Stimulated activated CD8-positive, alpha-beta memory T cell treated with anti-CD3 and anti-CD28 coated beads, Interleukin-7, amount 100 ng/mL, for 1 hour (primary cell): ENCODE results near the gene PRKAR1B.

Experiments
- DNase-seq, 2 donors: peaks; one replicate each; pipeline ENCODE4 v3.0.0-alpha.2; 2020; ENCODE audit warnings: low read depth in 2 of 2

Gene PRKAR1B

GRCh38 chr7:739983-740942, 13.2 kb upstream of the PRKAR1B start:
- DNase-seq, result no peak

DNA sequence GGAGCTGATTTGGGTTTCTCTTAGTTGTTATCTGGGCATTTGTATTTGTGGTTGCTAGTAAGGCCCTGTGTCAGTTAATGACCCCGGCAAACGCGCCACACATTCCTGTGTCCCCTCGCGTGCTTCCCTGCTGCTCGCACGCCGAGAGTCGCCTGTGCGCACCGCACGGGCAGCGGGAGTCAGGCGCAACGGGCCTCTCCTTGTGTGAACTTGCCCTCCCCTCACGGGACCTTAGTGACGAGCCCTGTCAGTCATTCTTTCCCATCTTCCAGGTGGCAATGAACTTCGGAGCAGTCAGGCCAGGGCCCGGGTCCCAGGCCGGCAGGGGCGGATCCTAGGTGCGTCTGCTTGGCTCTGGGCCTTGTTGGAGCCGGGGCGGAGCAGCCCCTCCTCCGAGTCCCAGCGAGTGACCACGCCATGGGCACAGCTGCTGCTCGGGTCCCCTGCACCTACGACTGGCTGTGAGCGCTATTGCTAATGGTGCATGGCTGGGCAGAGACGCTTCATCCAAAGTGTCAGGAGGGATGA, 12.4 kb upstream of the PRKAR1B start:
- no peak for DNase-seq

- no peak for DNase-seq
Measured at GRCh38 chr7:738723-739454, 11.8 kb upstream of the PRKAR1B start.

- DNase-seq, result no peak
Measured at GRCh38 chr7:738241-738640, 11.2 kb upstream of the PRKAR1B start.

DNA sequence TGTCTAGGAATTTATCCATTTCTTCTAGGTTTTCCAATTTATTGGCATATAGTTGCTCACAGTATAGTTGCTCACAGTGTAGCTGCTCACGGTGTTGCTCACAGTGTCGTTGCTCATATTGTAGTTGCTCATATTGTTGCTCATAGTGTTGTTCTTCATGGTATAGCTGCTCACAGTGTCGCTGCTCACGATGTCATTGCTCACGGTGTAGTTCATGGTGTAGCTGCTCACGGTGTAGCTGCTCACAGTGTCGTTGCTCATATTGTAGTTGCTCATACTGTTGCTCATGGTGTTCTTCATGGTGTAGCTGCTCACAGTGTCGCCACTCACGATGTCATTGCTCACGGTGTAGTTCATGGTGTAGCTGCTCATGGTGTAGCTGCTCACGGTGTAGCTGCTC, 7.7 kb upstream of the PRKAR1B start:
- DNase-seq, result no peak

GRCh38 chr7:734214-734613, 7.1 kb upstream of the PRKAR1B start:
- no peak for DNase-seq

DNA sequence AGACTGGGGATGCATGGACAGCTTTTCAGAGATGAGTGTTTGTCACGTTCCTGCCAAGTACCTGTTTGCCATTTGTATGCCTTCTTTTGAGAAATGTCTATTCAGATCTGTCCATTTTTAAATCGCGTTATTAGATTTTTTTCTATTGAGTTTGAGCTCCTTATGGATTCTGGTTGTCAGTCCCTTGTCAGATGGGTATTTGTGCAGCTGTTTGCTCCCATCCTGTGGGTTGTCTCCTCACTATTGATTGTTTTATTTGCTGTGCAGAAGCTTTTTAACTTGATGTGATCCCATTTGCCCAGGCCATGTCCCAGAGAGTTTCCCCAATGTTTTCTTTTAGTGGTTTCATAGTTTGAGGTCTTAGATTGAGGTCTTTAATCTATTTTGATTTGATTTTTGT, 5.5 kb upstream of the PRKAR1B start:
- DNase-seq, result no peak

- DNase-seq, result no peak
Measured at GRCh38 chr7:732094-732541, 5.0 kb upstream of the PRKAR1B start.

DNA sequence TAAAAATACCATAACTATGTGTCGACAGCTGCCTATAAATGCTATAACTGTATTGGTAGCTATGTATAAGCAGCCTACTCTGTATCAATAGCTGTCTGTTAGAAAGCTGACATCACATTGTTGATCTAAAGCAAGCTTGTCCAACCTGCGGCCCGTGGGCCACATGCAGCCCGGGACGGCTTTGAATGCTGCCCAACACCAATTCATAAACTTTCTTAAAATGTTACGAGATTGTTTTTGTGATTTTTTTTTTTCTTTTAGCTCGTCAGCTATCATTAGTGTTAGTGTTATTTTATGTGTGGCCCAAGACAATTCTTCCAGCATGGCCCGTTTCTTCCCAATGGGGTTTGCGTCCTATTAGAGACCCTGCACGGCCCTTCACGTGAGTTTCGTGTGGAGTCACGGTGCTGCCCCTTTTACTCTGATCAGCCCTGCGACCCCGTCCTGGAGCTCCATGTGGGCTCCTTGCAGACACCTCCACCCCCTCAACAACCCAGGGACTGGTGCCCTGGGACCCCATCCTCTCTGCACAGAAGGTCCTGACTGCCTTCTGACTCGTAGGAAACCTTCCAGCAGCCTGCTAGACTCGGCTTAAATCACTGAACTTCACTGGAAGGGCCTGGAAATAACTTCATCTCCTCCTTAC, 4.5 kb upstream of the PRKAR1B start:
- DNase-seq, result no peak

DNA sequence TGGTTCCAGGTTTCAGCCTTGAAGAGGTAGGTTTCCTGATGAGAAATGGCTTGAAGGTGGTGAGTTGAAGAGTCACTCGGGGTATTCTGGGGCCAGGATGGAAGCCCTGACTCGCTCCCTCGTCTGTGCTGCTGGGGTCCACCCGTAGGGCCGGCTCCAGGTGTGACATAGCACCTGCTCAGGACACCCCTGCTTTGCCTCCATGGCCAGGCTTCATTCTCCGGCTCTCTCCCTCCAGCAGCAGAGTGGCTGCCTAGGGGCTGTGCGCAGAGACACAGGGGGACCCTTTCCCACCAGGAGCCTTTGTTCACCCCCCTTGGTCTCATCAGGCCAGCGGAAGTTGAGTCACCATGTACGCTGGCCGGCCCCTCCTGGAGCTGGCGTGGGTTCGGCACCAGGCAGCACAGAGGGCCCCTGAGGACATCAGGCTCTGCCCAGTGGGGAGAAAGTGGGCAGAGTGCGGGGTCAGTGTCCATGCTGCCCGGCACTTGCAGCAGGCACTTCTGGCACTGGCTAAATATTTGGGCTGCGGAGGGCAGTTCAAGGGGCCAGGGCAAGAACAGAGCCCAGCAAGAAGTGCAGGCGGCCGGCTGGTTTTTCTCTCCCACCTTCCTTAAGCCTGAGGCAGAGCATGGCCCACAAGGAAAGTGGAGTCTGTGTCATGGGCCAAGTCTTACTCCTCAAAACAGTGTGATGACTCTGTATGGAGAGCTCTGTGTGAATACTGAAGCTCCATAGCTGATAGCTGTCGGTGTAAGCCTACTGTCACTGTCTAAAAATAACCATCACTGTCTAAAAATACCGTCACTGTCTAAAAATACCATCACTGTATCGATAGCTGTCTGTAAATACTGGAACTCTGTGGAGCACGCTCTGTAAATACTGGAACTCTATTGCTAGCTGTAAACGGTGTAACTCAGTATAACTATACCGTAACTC, 3.7 kb upstream of the PRKAR1B start:
- DNase-seq, result no peak

- DNase-seq, result no peak
Measured at GRCh38 chr7:729140-730000, 2.3 kb upstream of the PRKAR1B start.

- DNase-seq, result no peak
Measured at GRCh38 chr7:728602-729001, 1.5 kb upstream of the PRKAR1B start.

DNA sequence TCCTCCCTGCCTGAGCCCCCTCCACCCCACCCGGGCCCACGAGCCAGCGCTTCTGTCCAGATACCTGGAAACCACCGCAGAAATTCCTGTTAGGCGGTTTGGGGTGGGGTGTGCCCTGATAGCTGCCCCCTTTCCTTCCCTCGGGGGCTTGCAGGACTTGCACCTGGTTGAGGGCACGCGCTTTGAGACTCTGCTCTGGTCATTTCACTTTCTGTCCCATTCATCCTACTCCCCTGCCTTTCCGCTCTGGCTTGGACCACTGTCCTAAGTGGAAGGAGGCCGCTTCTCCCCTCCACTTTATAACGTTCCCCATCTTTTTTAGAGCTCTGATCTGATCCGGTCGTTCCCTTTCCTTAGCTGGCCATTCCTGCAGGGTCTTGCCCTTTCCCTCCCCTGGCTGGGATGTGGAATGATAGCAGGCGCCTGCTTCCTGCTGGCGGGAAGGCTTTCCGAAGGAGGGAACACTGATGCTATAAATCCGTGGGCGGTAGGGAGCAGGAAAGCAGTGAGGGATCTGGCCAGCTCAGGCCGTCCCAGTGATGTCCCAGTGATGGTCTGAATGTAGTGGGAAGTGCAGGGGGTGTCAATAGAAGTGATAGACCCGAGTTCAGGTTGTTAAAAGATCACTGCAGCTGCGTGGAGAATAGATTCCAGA, 852 bp upstream of the PRKAR1B start:
- DNase-seq, result no peak

DNA sequence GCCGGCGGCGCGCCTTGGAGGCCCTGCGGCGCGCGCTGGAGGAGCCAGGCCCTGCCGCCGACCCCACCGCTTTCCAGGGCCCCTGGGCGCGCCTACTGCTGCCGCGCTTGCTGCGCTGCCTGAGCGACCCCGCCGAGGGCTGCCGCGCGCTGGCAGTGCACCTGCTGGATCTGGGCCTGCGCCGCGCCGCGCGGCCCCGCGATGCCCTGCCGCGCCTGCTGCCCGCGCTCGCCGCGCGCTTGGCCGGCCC, 302 bp downstream of the PRKAR1B start:
- DNase-seq, result no peak

DNA sequence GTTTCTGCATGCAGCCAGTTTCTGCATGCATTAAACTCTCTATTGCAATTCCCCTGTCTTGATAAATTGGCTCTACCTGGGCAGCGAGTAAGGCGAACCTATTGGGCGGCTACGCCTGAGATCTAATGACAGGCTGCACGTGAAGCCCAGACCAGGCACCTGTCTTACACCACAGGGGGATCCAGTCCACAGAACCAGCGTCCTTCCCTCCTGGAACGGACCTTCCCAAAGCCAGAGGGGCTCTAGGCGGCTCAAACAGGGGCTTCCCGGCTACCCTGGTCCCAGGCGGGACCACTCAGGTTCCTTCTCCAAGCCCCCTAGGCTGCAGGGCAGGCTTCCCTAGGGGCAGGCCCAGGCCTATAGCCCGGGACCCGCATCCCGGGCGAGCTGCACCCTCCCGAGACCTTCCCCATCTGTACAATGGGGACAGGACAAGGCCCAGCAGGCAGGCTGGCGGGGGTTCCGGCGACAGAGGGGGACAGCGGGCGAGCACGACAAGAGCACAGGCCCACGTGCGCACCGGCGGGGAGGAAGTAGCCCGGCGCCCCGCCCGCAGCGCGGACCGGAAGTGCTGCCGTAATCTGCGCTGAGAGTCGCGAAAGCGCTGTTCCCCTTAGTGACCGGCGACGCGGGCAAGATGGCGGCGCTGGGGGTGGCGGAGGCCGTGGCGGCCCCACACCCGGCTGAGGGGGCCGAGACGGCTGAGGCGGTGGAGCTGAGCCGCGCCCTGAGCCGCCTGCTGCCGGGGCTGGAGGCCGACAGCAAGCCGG, 812 bp downstream of the PRKAR1B start, which contains the start of gene DNAAF5:
TSS of gene DNAAF5 (plus strand) at position 616 of the 770 bp plus-strand sequence. CDS start at position 638, 22 bp downstream.
- DNase-seq, result peak; percentile 65 to 75

DNA sequence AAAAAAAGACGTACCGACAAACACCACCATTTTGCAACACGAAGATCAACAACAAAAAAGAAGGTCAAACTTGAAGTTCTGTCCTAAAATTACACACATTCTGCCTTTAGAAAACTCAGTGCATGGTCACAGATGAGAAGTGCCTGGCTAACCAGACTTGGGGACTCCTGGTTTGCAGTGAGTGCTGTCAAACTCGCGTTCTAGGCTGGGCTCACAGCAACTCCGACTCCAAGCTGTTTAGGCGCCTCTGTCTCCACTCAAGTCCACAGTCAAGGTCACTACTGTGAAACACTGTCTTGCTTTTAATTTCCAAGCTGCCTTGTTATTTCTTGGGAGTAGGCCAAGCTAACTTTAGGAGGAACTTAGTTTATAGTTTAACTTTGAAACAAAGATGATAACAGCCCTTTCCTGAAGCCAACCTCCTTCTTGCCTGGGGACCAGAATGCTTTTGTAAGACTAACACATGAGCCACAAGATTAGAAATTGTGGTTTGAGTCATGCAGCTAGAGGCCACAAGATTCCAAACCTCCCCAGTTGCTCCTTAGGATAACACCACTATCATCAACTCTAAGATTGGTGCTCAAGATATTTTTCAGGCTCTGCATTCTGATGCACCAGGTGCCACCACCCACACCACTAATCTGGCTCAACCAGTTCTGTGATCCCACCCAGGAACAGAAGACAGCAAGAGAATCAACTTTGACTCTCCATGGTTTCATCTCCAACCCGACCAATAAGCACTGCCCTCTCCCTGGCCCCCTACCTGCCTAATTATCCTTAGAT, 1.7 kb downstream of the PRKAR1B start:
- no peak for DNase-seq

- no peak for DNase-seq
Measured at GRCh38 chr7:724298-724697, 2.8 kb downstream of the PRKAR1B start.

DNA sequence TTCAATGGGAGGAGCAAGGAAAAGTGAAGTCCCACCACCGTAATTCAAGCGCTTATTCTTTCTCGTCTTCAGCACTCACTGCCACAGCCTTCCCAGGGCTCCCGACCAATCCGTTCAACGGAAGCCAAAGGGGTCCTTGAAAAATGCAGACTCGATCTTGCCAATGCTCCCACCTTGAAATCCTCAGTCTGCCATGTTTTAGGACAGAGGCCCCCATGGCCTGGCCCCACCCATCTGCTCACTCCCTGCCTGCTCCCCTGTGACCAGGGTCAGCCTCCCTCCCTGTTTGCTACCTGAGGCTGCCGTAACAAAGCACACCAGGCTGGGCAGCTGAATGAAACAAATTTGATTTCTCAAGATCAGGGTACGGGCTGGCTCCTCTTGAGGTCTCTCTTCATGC, 3.5 kb downstream of the PRKAR1B start:
- no peak for DNase-seq
